SU-DHL-6 (cell line): ENCODE data around the gene ANGPTL2.

Experiments
- H2AFZ ChIP-seq: fragments of 200-600 bp; sonication (generic); 2 replicates; pipeline ENCODE4 v1.6.1; 2014; ENCODE audit warnings: low read depth, mild to moderate bottlenecking, moderate library complexity, mixed read lengths, antibody characterized with exemption, low read length; ENCODE audit not compliant: severe bottlenecking
- H3F3A ChIP-seq: fragments of 200-600 bp; shearing (Covaris generic); 2 replicates; pipeline ENCODE4 v1.6.0; 2016; ENCODE audit warnings: antibody characterized with exemption, mild to moderate bottlenecking; ENCODE audit not compliant: insufficient read depth
- H3K27ac ChIP-seq: fragments of 200-600 bp; sonication (generic); 2 replicates; pipeline ENCODE4 v1.5.1; 2016; ENCODE audit warnings: low read depth, mild to moderate bottlenecking, low read length, moderate library complexity, mixed read lengths
- H3K27me3 ChIP-seq: fragments of 200-600 bp; sonication (generic), shearing (Covaris generic); 2 replicates; pipeline ENCODE4 v1.6.0; 2014; ENCODE audit warnings: mild to moderate bottlenecking, low read length
- H3K36me3 ChIP-seq: fragments of 200-600 bp; sonication (generic); 2 replicates; pipeline ENCODE4 v1.6.1; 2014; ENCODE audit warnings: mild to moderate bottlenecking, low read length, mixed read lengths
- H3K4me2 ChIP-seq: fragments of 300-600, 200-600 bp; shearing (Covaris generic), sonication (generic); 2 replicates; pipeline ENCODE4 v1.6.0; 2014; ENCODE audit warnings: low read length, low read depth, mild to moderate bottlenecking; ENCODE audit not compliant: poor library complexity, severe bottlenecking
- H3K4me3 ChIP-seq: fragments of 200-600 bp; sonication (generic); 2 replicates; pipeline ENCODE4 v1.5.1; 2014; ENCODE audit warnings: antibody characterized with exemption, low read length, mild to moderate bottlenecking, mixed read lengths; ENCODE audit not compliant: insufficient read depth, poor library complexity, severe bottlenecking
- H3K79me2 ChIP-seq: fragments of 200-600 bp; sonication (generic); 2 replicates; pipeline ENCODE4 v1.6.1; 2014; ENCODE audit warnings: mild to moderate bottlenecking, low read length, moderate library complexity; ENCODE audit not compliant: insufficient read depth
- H3K9ac ChIP-seq: fragments of 200-600 bp; sonication (generic); 2 replicates; pipeline ENCODE4 v1.7.0; 2014; ENCODE audit warnings: mild to moderate bottlenecking, low read length
- H3K9me2 ChIP-seq: fragments of 200-600 bp; sonication (generic); replicated peaks from 2 replicates; pipeline ENCODE4 v1.6.1; 2014; ENCODE audit warnings: low read length; ENCODE audit not compliant: insufficient read depth
- H3K9me3 ChIP-seq: fragments of 200-600 bp; sonication (generic); 2 replicates; pipeline ENCODE4 v1.6.1; 2014; ENCODE audit warnings: low read length, mixed read lengths; ENCODE audit not compliant: insufficient read depth
- H4K20me1 ChIP-seq: fragments of 200-600 bp; sonication (generic); 2 replicates; pipeline ENCODE4 v1.6.1; 2014; ENCODE audit warnings: low read depth, mild to moderate bottlenecking, antibody characterized with exemption, low read length, moderate library complexity, mixed read lengths
- CTCF ChIP-seq: fragments of 200-600 bp; sonication (generic); IDR thresholded peaks from one replicate; pipeline ENCODE4 v1.5.1; 2017; ENCODE audit warnings: antibody characterized with exemption, mild to moderate bottlenecking, low read length, moderate library complexity; ENCODE audit not compliant: insufficient read depth, poor library complexity, severe bottlenecking
- EZH2phosphoT487 ChIP-seq: fragments of 200-600 bp; sonication (generic), shearing (Covaris generic); conservative IDR thresholded peaks from 2 replicates; pipeline ENCODE4 v1.6.1; 2018; ENCODE audit warnings: mild to moderate bottlenecking, antibody characterized with exemption, low read length, moderate library complexity, mixed read lengths

ANGPTL2 gene

GRCh38 chr9:127118597-127119319 lies 3.7 kb downstream of the ANGPTL2 start:
- Histone ChIP-seq H3K9ac (no peak overlapping the region), H3K9me2 (no peaks in the 10 kb centered on the region), H3K27me3 (no peaks in the 10 kb centered on the region), H3K9me3 (no peaks in the 10 kb centered on the region), H3K36me3 (no peaks in the 10 kb centered on the region), H2AFZ (no peak overlapping the region), H3F3A (no peaks in the 10 kb centered on the region), H3K79me2 (no peaks in the 10 kb centered on the region), H3K4me2 (no peak overlapping the region), H4K20me1 (no peaks in the 10 kb centered on the region), H3K4me3 (no peak overlapping the region), H3K27ac (no peak overlapping the region)
- TF ChIP-seq EZH2phosphoT487 (no peak), CTCF (no peak)

GRCh38 chr9:127117801-127118200 lies 4.6 kb downstream of the ANGPTL2 start:
- Histone ChIP-seq H3K4me2 (no peak overlapping the region), H3K9ac (no peak overlapping the region), H3K9me2 (no peaks in the 10 kb centered on the region), H3F3A (no peaks in the 10 kb centered on the region), H3K9me3 (no peaks in the 10 kb centered on the region), H3K79me2 (no peaks in the 10 kb centered on the region), H3K27ac (no peak overlapping the region), H3K4me3 (no peak overlapping the region), H4K20me1 (no peaks in the 10 kb centered on the region), H3K36me3 (no peaks in the 10 kb centered on the region), H2AFZ (no peak overlapping the region), H3K27me3 (no peaks in the 10 kb centered on the region)
- TF ChIP-seq CTCF (no peak), EZH2phosphoT487 (no peak)

GRCh38 chr9:127116957-127117356 lies 5.5 kb downstream of the ANGPTL2 start:
- Histone ChIP-seq H2AFZ (no peak overlapping the region), H3K9me2 (no peaks in the 10 kb centered on the region), H3K4me3 (no peak overlapping the region), H4K20me1 (no peaks in the 10 kb centered on the region), H3K27me3 (no peaks in the 10 kb centered on the region), H3K9me3 (no peaks in the 10 kb centered on the region), H3K27ac (no peak overlapping the region), H3K9ac (no peak overlapping the region), H3F3A (no peaks in the 10 kb centered on the region), H3K36me3 (no peaks in the 10 kb centered on the region), H3K79me2 (no peaks in the 10 kb centered on the region), H3K4me2 (no peak overlapping the region)
- no peak for TF ChIP-seq CTCF
- TF ChIP-seq EZH2phosphoT487, result no peak
